Left colon (tissue), 2 donors: ENCODE data around the gene RET. TPM values are rescaled to one million over a fixed set of nuclear protein-coding genes. Genes with fewer than 3 reads are reported as not detected.
A peak's percentile ranks its signal among the peaks of the same experiment; 100 is the strongest.
"Not testable (repeated sequence)": the region's sequence is repeated elsewhere in the genome, so short reads cannot be mapped to it uniquely, and the experiment has no call there.

Experiments
- ATAC-seq: fragments of 200-7000 bp; cut with Tn5 transposase; one replicate; pipeline ENCODE4 v1.9.1; 2020; ENCODE audit warnings: mild to moderate bottlenecking, moderate library complexity
- DNase-seq, 2 donors: peaks; one replicate each; pipeline ENCODE4 v3.0.0-alpha.2; 2020
- intact Hi-C, 2 donors: fragments of 100-400 bp; cut with DNase I in 1 of 2; cut with micrococcal nuclease in 1 of 2; formaldehyde crosslinking; loops; one replicate each; pipeline versions ENCODE4 v1.11.2 to v1.14.0; 2022; cut with DNase I, micrococcal nuclease
- total RNA-seq, 2 donors: library from RNA; stranded (reverse); fragmentation: NEBNext Ultra II Directional; extraction: Animal tissue kit (Norgen Biotek cat#: 25700); gene quantifications; one replicate each; pipeline ENCODE4 v1.2.1, GENCODE V29; 2021
- donor health status: DM: no; HTN: no; CAD: no.
- donor health status: DM: yes; HTN: yes; CAD: no.

Gene RET
- total RNA-seq, 2 donors from 2014 or later: 1.5 to 1.6 TPM

DNA sequence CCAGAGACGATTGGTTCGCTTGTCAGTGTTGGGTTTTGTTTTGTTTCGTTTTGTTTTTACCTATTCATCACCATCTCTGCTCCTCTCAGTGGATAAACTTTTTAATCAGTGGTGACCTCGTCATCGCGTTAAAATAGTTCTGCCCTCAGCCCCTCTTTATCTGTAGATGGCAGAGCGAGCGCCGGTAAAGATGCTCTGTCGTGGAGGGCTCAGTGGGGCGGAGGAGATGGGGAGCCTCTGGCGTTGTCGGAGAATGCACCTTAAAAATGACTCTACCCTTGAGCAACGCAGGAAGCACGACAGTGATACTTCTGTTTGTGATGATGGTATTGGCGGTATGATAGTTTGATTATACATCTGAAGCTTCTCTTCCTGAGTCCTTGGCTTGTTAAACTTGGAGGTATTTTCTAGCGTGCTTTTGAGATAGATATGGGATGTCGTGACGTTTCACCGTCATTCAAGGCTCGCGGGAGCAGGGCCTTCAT is 61.9 kb downstream of the RET start:
- DNase-seq (peak in 1 of 2 donors; percentile 43), ATAC-seq (no peak)
- intact Hi-C loops: no loop called here

- DNase-seq (no peak), ATAC-seq (no peak)
- intact Hi-C loops: no loop called here
These were observed 64.6 kb downstream of the RET start for GRCh38 chr10:43141421-43141820.

DNA sequence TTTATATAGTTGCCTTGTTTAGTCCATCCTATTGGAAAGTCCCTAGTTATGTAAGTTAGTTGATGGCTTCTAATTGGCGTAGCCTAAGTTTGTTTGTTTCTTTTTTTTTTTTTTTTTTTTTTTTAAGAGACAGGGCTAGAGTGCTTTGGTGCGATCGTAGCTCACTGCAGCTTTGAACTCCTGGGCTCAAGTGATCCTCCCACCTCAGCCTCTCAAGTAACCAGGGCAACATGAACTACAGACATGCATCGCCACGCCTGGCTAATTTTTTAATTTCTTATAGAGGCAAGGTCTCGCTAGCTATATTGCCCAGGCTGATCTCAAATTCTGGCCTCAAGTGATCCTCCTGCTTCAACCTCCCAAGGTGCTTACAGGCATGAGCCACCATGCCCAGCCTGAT is 68.4 kb downstream of the RET start:
- intact Hi-C loops: no loop called here
- ATAC-seq (no peak), DNase-seq (no peak)

- intact Hi-C loops, ATAC-seq, DNase-seq: not testable (repeated sequence)
These were observed 69.1 kb downstream of the RET start for GRCh38 chr10:43145936-43146335.

GRCh38 chr10:43151371-43151770 is 74.5 kb downstream of the RET start:
- no peak for ATAC-seq
- intact Hi-C loops: no loop called here
- DNase-seq: no peak

DNA sequence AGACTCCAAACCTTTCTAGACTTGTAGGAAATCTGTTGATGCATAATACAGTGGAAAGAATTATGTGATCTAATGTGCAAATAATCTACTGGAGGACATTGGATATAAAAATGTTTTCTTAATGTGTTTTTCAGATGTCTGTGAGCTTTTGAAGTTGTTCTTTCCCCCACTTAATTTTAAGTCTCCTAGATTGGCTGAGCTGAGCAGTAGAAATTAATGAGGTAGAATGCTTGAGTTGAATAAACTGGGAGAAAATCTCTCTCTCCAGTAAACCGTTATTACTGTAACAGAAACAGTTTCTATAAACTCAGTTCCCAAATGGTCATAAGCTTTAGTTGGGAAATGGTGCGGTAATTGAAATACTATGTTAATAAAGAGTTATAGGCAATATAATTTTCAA is 77.0 kb downstream of the RET start:
- DNase-seq: no peak
- no peak for ATAC-seq
- intact Hi-C loops: no loop called here

DNA sequence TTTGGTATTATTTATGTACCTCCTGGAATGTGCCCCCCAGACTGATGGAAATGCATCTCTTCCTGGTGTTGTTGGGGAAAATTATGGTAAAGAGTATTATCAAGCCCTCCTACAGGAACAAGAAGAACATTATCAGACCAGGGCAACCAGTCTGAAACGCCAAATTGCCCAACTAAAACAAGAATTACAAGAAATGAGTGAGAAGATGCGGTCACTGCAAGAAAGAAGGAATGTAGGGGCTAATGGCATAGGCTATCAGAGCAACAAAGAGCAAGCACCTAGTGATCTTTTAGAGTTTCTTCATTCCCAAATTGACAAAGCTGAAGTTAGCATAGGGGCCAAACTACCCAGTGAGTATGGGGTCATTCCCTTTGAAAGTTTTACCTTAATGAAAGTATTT is 78.4 kb downstream of the RET start:
- DNase-seq (no peak), ATAC-seq (no peak)
- intact Hi-C loops: no loop called here

- ATAC-seq: no peak
- intact Hi-C loops: no loop called here
- no peak for DNase-seq
These were observed 78.9 kb downstream of the RET start for GRCh38 chr10:43155741-43156140.

GRCh38 chr10:43156590-43157341 is 79.9 kb downstream of the RET start:
- intact Hi-C loops: no loop called here
- no peak for ATAC-seq
- DNase-seq: no peak

DNA sequence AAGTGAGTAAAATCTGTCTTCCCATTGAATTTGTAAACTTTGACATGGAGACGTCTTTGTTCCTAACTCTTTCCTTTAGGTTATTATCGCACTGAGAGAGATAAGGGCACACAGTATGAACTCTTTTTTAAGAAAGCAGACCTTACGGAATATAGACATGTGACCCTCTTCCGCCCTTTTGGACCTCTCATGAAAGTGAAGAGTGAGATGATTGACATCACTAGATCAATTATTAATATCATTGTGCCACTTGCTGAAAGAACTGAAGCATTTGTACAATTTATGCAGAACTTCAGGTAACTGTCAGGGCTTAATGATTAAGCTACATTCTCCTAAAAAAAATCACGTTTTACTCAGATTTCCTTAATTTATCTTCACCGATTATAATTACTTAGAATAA is 81.8 kb downstream of the RET start:
- ATAC-seq: no peak
- no peak for DNase-seq
- intact Hi-C loops: no loop called here

GRCh38 chr10:43160046-43160920 is 83.4 kb downstream of the RET start:
- intact Hi-C loops: no loop called here
- DNase-seq (no peak), ATAC-seq (no peak)

GRCh38 chr10:43160921-43161255 is 84.0 kb downstream of the RET start:
- ATAC-seq (no peak), DNase-seq (no peak)
- intact Hi-C loops: no loop called here

- intact Hi-C loops: no loop called here
- DNase-seq (no peak), ATAC-seq (no peak)
These were observed 85.7 kb downstream of the RET start for GRCh38 chr10:43162604-43163003.

DNA sequence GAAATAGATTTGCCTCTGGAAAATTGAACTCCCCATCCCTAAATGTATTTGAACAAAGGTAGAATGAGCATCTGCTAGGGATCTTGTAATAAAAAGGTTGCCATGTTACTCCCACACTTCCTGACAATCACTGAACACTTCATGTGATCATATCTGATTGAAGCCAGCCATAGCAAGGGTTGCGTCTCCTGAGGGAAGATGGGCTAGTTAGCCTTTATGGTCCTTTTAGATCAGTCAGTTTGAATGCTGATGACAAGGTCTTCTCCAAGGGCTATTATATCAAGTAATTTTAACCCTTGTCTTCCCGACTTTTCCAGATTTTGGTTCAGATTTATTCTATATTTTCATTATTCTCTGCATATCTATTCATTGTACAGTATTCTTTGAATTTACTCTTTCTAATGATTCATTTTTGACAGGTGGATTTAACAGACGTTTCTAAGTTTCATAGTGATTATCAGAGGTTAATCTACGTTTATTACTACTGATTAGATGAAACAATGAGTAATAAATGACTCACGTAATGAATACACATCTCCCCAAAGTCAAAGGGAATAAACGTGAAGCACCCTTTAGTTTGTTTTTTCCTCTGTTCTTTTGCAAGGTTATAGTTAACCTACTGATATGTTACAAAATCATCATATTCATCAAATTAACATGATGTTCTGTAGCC is 89.5 kb downstream of the RET start:
- no peak for ATAC-seq
- intact Hi-C loops: no loop called here
- DNase-seq: no peak

DNA sequence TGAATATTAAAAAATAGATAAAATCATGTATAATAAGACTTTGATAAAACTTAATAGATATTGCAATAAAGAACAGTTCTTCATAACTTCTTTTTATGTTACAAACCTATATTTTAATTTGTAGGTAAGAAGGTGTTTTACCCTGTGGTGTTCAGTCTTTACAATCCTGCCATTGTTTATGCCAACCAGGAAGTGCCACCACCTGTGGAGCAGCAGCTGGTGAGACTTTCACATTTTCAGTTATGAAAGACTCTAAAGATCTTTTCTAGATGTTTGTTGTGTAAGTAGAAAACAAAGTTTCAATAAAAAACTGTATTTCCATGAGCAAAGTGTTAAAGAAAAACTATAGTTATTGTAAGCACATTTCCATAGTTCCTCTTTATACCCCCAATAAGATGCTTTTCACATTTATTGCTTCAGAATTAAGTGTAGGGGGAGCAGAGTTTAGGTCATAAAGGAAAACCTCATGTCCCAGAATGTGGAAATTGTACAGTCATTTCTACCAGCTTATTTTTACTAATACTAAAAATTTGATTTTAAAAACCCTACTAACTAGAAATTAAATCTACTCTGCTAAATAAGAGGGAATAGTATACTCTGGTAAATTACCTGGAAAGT is 90.1 kb downstream of the RET start:
- ATAC-seq (peak; percentile 85), DNase-seq (peak in 1 of 2 donors; percentile 23)
- intact Hi-C loops: no loop called here

GRCh38 chr10:43167498-43167889 is 90.6 kb downstream of the RET start:
- DNase-seq (no peak), ATAC-seq (no peak)
- intact Hi-C loops: no loop called here

DNA sequence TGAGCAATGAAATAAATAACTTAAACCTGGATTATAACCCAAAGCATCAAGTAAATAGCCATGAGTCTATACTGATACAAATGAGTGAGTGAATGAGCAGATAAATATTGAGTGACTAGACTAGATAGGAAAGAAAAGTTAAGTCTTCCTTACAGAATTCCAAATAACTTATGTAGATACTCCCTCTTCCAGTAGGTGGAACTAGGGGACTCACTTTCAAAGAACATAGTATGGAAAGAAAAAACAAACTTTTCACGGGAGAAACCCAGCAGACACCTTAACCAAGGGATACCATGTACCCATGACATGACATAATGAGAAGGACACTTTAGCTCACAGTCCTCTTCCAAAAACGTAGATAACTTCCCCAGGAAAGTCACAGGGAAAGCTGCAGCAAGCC is 93.6 kb downstream of the RET start:
- ATAC-seq: no peak
- no peak for DNase-seq
- intact Hi-C loops: no loop called here

GRCh38 chr10:43172645-43173044 is 95.8 kb downstream of the RET start:
- DNase-seq (no peak), ATAC-seq (no peak)
- intact Hi-C loops: no loop called here

DNA sequence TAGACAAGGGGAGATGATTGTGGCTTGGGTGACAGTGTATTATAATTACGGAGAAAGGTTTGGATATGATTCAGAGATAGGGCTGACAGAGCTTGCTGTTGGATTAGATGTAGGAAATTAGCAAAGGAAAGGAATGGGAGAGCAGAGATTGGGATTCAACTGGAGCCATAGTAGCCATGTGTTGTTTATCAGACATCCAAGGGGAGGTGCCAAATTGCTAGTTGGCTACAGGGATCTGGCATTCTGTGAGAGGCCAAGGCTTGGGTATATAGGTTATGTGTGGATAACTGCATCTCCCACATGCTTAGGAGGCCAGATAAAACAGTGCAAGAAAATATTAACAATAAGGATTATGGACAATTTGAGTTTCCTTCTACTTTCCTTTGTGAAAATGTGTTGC is 96.3 kb downstream of the RET start:
- intact Hi-C loops: no loop called here

More for the DNA sequence above, 96.3 kb downstream of the RET start:
- DNase-seq (no peak), ATAC-seq (no peak)
